GM19452 (cell line): Measurements from ENCODE around the gene ABCC6.
"Not testable (repeated sequence)": the region's sequence is repeated elsewhere in the genome, so short reads cannot be mapped to it uniquely, and the experiment has no call there.

Source experiments
- ATAC-seq: cut with Tn5 transposase; IDR thresholded peaks from one replicate; pipeline ENCODE4 v1.9.1; 2021; ENCODE audit not compliant: unreplicated experiment

ABCC6 gene

DNA sequence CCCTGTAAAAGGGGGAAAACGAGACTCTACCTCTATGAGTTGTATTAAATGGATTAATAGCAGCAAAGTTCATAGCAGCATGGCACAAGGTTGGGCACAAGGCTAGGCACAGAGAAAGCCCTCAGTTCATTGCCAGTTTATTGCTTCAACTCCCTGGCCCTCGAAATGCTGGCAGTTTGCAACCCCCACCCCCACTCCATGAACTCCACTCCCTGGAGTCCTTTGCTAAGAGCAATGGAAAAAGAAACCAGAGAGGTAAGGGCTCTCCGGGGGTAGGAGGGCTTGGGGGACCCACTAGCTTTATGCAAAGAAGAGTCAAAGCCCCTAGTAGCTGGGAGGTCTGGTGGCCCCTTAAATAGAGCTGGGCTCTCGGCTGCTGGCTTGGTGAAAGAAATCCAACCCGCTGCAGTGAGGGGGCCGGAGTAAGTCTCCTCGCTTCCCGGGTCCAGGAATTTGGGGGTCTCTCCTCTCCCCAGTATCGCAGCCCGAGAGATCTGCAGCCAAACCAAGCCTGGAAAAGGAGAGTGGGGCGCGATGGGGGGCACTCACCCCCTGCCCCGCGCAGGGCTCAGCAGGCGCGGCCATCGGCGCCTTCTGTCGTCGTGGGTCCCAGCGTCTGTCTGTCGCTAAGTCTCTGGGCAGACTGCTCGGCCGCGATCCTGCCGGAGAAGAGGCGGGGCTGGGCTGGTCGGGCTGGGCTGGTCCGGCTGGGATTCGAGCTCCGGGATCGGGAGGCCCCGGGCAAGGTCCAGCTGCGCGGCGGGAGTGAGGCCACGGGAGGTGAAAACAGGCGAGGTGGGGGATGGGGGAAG lies at the start of gene ABCC6:
Gene ABCC6, minus strand, starts transcription at position 645 of the 812 bp plus-strand sequence. Its CDS starts 60 bp downstream, at position 585.
- not testable (repeated sequence) for ATAC-seq

- not testable (repeated sequence) for ATAC-seq
These were observed 49.4 kb upstream of the ABCC6 start for GRCh38 chr16:16272573-16273221.

GRCh38 chr16:16271658-16272057 lies 48.4 kb upstream of the ABCC6 start:
- ATAC-seq, result not testable (repeated sequence)

DNA sequence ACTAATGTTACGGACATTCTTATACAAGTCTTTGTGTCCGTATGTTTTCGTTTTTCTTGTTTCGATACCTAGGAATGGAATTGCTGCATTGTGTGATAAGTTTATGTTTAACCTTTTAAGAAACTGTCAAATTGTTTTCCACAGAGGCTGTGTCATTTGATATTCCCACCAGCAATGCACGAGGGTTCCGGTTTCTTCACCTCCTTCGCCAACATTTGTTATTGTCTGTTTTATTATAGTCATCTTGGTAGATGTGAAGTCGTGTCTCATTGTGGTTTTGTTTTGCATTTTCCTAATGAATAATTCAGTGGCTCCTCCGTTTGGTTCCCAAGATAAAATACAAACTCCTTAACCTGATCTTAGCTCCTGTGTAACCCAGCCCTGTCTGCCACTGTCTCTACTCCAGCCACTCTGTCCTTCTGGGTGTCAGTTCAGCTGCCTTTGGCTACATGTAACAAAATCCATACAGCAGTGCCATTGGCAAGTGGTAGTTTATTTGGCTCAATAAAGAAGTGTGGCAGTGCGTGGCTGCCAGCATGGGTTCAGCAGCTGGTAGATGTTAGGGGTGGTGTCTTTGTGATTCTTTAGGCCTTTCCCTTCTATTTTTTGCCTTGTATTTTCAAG lies 45.0 kb upstream of the ABCC6 start:
- not testable (repeated sequence) for ATAC-seq

GRCh38 chr16:16267708-16268107 lies 44.4 kb upstream of the ABCC6 start:
- ATAC-seq, result not testable (repeated sequence)

- not testable (repeated sequence) for ATAC-seq
These were observed 41.8 kb upstream of the ABCC6 start for GRCh38 chr16:16265044-16265443.

GRCh38 chr16:16263947-16264346 lies 40.7 kb upstream of the ABCC6 start:
- ATAC-seq, result not testable (repeated sequence)

DNA sequence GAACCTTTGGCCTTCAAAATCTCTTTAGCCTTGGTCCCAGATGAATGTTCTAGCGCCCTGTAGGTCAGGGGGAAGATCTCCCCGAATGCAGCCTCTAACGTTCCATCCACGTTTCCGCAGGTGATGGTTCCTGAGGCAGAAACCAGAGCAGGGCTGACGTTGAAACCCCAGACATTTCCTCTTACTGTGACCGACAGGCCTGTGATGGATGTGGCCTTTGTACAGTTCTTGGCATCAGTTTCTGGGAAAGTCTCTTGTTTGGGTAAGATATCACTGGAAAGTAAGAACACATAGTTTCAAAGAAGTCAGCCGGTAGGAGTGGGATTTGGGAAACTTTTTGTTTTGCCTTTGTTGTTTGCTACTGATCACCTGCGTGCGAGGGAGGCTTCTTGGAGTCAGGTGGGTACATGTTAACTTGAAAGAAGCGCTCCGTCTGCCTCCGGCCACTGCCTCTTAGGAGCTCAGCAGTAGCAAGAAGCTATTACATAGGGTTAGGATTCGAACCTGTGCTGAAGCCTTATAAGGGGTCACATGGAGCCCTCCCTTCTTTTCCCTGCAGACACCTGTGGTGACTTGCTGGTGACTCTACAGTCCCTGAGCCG lies 39.8 kb upstream of the ABCC6 start:
- ATAC-seq, result not testable (repeated sequence)

GRCh38 chr16:16259971-16260370 lies 36.7 kb upstream of the ABCC6 start:
- ATAC-seq, result not testable (repeated sequence)

- not testable (repeated sequence) for ATAC-seq
These were observed 35.5 kb upstream of the ABCC6 start for GRCh38 chr16:16258822-16259221.

- not testable (repeated sequence) for ATAC-seq
These were observed 34.1 kb upstream of the ABCC6 start for GRCh38 chr16:16257301-16257923.

DNA sequence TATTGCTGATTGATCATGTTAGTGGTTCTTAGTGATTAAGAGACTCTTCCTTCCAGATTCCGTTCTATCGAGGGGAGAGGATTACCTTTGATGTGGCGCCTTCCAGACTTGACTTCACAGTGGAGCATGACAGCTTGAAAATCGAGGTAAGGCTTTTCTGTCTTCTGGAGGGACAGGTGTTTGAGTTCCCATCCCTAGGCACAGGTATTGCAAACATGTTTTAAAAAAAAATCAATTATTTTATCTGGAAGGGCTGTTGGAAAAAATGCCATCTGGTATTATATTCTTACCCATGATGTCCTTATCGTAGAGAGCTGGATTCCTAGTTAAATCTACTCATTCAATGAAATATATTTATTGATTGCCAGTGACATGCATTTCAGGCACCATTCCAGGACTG lies 29.1 kb upstream of the ABCC6 start:
- ATAC-seq, result not testable (repeated sequence)

DNA sequence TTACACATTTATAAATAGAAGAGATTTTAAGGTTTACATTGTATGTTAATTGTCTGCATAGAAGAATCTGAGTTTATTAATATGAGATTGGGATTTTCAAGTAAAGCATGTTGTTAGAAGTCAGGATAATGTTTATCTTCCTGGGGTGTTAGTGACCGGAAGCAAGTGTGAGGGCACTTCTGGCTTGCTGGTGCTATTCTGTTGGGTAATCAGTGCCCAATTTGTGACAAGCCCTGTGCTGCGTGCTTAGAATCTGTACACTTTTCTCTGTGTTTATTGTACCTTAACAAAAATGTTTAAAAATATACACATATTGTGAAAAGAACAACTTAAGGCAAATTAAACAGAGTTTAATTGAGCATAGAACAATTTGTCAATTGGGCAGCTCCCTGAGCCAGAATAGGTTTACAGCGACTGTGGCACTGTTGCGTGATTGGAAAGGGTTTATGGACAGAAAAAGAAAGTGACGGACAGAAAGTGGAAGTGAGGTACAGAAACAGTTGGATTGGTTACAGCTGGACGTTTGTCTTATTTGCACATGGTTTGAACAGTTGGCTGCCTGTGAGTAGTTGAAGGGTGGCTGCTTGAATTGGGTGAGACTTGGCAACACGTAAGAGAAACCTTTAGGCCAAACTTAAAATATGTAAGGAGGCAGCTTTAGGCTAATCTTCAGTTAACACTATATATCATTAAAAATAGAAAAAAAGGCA lies 26.5 kb upstream of the ABCC6 start:
- ATAC-seq, result not testable (repeated sequence)

DNA sequence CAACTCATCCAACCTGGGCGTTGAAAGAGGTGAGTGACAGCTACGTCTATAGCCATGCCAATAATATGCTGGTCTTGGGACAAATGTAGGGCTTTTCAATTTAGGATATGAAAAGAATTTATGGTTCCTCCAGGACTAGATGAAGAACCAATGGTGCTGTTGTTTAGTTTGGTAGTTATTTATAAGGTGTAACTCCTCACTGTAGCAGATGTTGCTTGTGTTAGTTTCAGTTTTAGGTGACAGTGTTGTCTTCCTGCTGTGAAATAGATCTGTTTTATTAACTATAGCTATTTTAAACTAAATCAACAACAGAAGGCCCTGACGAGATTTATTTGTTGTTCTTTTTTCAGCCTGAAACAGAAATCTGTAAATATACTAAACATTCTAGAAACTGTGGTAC lies 24.1 kb upstream of the ABCC6 start:
- not testable (repeated sequence) for ATAC-seq

GRCh38 chr16:16246578-16247262 lies 23.4 kb upstream of the ABCC6 start:
- not testable (repeated sequence) for ATAC-seq

DNA sequence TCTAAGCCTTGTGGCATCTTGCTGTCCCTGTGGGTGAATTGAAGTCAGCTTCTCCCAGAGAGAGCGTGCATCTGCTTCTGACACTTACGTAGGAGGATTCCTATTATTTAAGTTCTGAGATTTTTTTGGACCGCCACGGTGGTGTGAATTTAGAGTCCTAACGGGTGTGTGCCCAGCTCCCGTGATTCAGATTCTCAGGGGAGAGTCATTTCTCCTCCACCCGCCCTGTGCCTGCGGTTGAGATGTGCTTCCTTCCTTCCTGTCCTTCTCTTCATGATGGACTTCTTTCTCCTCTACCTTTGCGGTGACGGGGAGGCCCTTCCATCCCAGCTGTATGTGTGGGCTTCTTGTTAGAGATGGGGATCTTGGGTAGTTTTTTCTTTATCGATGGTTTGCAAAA lies 20.6 kb upstream of the ABCC6 start:
- not testable (repeated sequence) for ATAC-seq

DNA sequence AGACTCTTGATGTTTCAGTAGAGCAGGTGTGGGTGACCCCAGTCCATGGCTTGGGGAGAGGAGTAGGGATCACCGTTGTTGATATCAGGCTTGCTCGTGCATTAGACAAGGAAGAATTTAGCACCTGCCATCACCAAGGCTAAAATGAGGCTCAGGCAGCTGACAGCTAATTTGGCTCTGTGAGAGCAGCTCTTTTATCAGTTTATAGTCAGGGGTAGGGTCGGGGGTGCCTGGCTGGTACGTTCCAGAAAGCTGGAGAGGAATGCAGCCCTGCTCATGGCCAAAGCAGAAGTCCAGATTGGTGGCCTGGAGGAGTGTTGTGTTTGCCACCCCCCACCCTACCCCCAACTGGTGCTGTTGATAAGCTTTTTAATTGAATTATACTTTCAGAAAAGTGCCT lies 17.4 kb upstream of the ABCC6 start:
- not testable (repeated sequence) for ATAC-seq

DNA sequence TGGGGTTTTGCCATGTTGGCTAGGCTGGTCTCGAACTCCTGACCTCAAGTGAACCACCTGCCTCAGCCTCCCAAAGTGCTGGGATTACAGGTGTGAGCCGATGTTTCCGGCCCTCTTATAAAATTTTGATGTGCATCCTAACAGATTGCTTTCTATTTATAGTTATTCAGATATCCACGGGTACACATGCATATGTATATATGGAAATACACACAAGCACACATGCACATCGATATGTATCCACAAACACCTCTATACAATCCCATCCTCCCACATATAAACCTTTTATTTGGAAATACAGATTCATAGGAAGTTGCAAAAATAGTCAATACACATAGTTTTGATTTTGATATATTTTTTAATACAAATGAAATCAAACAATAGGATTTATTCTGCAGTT lies 14.4 kb upstream of the ABCC6 start:
- ATAC-seq, result not testable (repeated sequence)

GRCh38 chr16:16237071-16237470 lies 13.8 kb upstream of the ABCC6 start:
- not testable (repeated sequence) for ATAC-seq

- peak; percentile 45 for ATAC-seq
These were observed 9.4 kb upstream of the ABCC6 start for GRCh38 chr16:16232692-16233061.
